Activated CD8-positive, alpha-beta memory T cell treated with anti-CD3 and anti-CD28 coated beads for 36 hours (primary cell): Measurements from ENCODE around the gene AIP. TPM values are rescaled to one million over a fixed set of nuclear protein-coding genes. Genes with fewer than 3 reads are reported as not detected.

Experiments used
- CTCF ChIA-PET: fragments of 350-600 bp; sonication (Branson Sonifier 250); formaldehyde crosslinking; loops from one replicate; lab custom pipeline; 2021; ENCODE audit warnings: antibody characterized with exemption; lab: Charles Lee
- POLR2A ChIA-PET: fragments of 350-600 bp; sonication (Branson Sonifier 250); formaldehyde crosslinking; loops from one replicate; lab custom pipeline; 2021; ENCODE audit warnings: antibody characterized with exemption; lab: Charles Lee
- total RNA-seq, 2 experiments: library from RNA; stranded (reverse); gene quantifications; one replicate each; pipeline ENCODE4 v1.2.3, GENCODE V29; 2021

The AIP gene
- total RNA-seq, 2 experiments from 2014 or later = 154 to 159 TPM

DNA sequence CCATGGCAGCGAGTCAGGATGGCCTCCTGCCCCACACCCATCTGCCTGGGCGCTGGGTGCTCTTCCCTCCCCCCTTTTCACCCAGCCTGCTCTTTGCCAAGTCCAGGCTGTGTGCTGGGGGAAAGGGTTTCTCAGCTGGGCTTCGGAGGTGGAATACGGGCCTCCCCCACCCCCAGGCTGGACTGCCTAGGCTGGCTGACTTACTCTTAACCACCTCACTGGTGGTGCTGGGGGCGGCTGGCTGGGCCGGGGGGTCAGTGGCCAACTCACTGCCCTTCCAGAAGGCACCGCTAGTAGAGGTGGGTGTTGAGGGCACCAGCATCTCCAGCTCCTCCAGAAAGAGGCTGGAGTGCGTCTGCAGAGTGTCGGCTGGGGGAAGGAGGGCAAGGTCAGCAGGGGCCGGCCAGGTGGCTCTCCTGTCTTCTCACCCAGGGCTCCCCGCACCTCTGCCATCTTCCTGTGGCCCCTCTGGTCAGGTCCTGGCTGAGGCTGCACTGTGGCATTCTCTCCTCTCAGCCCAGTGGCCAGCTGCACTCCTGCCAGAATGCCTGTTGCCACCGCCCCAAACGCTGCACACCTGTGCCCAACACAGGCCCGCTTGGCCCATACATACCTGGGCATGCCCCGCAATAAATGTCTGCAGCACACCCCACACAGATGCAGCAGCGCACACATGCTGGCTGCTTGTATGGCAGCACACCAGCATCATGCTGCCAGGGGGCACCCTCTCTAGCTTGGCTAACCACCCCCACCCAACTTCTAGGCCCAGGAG lies 12.6 kb downstream of the AIP start:
- CTCF ChIA-PET = no interaction called here
- POLR2A ChIA-PET = no interaction called here

- POLR2A ChIA-PET = no interaction called here
- CTCF ChIA-PET = no interaction called here
These were observed 13.3 kb downstream of the AIP start for GRCh38 chr11:67496113-67496512.

DNA sequence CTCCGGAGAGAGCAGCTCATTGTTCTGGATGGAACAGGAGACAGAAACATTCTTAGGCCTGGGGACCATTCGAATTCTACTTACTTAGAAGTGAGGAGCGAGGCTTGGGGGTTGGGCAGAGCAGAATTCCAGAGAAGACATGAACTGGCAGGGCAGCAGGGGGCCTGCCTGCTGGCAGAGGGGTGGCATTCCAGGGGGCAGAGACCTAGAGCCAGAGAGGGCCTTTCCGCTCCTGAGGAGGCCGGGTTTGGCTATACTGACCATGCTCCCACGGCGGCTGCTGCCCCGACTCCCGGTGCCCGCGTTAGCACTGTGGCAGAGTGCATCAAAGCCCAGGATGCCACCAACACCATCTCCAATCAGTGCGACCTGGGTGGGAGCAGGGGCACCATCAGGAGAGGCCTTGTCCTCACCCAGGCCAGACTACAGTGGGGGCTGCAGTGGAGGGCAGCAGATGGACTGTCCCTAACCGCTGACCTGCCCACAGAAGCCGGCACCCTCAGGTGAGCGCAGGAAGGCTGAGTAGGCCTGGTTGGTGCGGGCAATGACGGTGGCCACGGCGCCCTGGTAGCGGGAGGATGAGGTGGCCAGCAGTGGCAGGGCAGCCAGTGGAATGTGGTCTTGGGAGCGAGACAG lies 14.9 kb downstream of the AIP start:
- ChIA-PET POLR2A (no interaction called here), CTCF (no interaction called here)

GRCh38 chr11:67498544-67498972 lies 15.7 kb downstream of the AIP start:
- CTCF ChIA-PET = interaction anchor here (1.6 kb wide), 1 partner anchor 97 kb away, joined by 4 read pairs; the partner anchor contains the start of gene PPP1CA
- POLR2A ChIA-PET = no interaction called here

DNA sequence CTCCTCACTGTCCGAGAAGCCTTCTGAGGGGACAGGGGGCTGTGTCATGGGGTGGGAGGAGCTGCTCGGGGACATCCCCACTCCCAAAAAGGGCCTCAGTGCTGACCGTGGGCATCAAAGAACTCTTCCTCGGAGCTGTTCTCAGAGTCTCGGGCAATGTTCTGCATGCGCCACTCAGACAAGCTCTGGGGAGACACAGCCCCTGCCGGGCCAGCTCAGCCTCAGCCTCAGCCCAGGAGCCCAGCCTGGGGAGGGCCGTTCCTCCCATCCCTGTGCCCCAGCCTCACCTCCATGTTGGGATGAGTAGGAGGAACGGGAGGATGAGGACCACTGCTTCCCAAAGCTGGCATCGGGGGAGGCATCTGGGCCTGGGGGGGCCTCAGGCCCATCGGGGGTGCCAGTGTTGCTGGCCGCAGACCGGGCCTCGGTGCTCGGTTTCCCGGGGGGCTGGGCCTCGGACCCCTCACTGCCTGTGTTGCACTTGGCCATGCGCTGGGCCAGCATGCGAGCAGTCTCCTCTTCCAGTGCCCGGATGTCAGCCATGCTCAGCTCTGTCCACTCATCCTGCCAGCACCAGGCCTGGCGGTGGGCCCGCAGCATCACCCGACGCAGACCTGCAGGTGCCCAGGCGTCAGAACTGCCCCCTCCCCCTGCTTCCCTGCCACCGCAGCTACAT lies 17.1 kb downstream of the AIP start:
- CTCF ChIA-PET = interaction anchor here (1.1 to 1.6 kb wide), 3 partner anchors 13 to 99 kb away, joined by 4 to 5 read pairs (median 4); partner anchors contain the start of gene PPP1CA

GRCh38 chr11:67500484-67500821 lies 17.6 kb downstream of the AIP start:
- ChIA-PET CTCF (interaction anchor here (1.5 to 1.6 kb wide), 3 partner anchors 13 to 99 kb away, joined by 4 to 5 read pairs (median 4); partner anchors contain the start of genes PPP1CA and PTPRCAP), POLR2A (interaction anchor here (0.6 kb wide), 1 partner anchor 41 kb away, joined by 3 read pairs; no protein-coding TSS in a partner anchor)

More for the DNA sequence above, 17.1 kb downstream of the AIP start:
- POLR2A ChIA-PET = interaction anchor here (0.6 kb wide), 1 partner anchor 41 kb away, joined by 3 read pairs; no protein-coding TSS in a partner anchor

DNA sequence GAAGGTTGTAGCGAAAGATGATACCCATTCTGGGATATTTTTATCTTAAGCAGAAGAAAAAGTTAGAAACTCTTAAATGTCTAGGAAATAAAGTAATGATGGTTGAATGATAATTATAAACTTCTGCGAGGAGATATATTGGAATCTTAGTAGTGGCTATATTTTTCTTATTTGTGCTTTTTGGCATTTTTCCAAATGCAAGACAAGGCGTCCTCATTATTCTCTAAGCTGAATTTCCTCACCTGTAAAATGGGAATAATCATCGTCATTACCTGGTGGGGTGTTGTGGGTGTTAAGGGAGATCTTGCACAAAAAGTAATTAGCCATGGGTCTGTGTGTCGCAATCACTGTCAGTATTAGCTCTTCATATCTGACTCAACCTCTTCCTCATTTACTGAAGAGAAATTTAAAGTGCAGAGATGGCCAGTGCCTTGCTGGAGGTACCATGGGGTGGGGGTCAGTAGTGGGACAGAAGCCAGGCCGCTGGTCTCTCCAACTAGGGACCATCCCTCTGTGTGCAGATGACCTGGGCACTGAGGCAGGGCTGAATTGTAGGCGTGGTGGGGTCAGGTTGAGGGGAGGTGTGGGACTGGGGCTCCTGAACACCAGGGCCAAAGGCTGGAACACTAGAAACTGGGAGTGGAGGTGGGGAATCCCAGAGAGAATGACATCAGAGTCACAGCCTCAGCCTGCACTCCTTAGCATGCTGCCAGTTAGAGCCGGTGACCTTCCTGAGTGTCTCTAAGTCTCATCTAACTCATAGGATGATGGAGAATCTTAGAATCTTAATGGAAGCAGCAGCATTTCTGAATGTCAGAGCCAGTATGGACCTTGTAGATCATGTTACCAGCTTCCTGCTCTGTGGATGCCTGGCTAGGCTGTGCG lies 18.2 kb downstream of the AIP start:
- ChIA-PET CTCF (interaction anchor here (0.6 to 1.6 kb wide), 3 partner anchors 14 to 144 kb away, joined by 3 to 5 read pairs (median 4); partner anchors contain the start of gene PTPRCAP), POLR2A (no interaction called here)

DNA sequence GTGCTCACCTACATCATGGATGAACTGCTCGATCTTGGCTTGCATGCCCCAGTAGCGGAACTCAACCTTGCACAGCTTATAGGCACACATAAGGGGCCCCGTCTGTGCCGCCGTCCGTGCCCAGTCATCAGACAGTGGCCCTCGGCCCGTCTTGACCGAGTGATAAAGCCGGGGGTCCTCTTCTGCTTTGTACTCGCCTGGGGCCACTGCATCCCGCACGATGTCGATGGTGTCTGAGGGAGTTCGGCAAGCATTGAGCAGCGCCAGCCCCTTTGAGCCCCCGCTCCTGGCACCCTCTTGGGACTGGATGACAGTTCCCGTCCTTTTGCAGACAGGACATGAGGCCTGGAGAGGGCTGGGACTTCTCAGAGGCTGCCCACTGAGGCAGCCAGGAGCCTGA lies 19.0 kb downstream of the AIP start:
- ChIA-PET CTCF (interaction anchor here (0.6 to 1.5 kb wide), 3 partner anchors 14 to 145 kb away, joined by 3 to 4 read pairs (median 3); partner anchors contain the start of gene PTPRCAP), POLR2A (no interaction called here)

GRCh38 chr11:67502328-67502979 lies 19.6 kb downstream of the AIP start:
- ChIA-PET CTCF (interaction anchor here (0.8 kb wide), 1 partner anchor 15 kb away, joined by 3 read pairs; no protein-coding TSS in a partner anchor), POLR2A (interaction anchor here (1.1 kb wide), 1 partner anchor 18 kb away, joined by 3 read pairs; no protein-coding TSS in a partner anchor)

DNA sequence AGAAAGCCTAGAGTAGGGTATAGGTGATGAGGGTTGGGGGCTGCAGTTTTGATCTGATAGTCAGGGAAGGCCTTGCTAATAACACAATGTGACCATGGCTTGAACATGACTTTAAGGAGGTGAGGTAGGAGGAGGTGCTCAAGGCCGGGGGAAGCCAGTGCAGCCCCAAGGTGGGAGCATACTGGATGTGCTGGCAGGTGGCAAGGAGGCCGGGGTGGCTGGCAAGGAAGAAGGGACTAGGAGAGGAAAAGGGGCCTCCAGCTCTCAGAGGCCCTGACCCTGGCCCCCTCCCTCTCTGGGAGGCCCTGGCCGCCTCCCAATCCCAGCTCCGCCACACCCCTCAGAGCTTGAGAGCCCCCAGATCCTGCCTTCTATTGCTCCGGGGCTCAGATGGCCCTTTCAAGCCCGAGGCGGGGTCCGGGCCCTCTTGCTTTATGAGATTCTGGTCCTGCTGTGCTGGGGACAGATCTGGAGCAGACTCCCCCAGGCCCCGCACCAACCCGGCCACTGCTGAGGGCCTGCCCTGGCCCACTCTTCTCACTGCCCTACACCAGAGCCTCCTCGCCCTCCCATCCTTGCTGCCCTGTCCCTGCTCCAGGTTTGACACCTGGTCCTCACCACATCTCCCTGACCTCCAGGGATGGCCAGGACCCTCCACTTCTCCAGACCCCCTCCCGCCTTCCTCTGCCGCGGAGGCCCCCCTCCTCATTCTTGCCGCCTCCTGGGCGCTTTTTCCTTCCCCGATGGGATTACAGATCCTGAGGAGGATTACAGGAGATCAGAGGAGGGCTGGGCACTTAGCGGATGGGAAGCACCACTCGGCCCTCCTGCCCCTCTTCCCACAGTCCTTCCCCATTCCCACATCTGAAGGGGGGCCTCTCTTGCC lies 20.5 kb downstream of the AIP start:
- ChIA-PET CTCF (interaction anchor here (0.6 kb wide), 1 partner anchor 159 kb away, joined by 3 read pairs; no protein-coding TSS in a partner anchor), POLR2A (interaction anchor here (1.1 kb wide), 1 partner anchor 19 kb away, joined by 3 read pairs; no protein-coding TSS in a partner anchor)

- CTCF ChIA-PET = interaction anchor here (1.7 kb wide), 1 partner anchor 39 kb away, joined by 5 read pairs; no protein-coding TSS in a partner anchor
- POLR2A ChIA-PET = interaction anchor here (1.3 to 2.0 kb wide), 2 partner anchors 14 to 103 kb away, joined by 3 to 6 read pairs; partner anchors contain the start of gene PPP1CA
These were observed 21.5 kb downstream of the AIP start for GRCh38 chr11:67504005-67504949.

DNA sequence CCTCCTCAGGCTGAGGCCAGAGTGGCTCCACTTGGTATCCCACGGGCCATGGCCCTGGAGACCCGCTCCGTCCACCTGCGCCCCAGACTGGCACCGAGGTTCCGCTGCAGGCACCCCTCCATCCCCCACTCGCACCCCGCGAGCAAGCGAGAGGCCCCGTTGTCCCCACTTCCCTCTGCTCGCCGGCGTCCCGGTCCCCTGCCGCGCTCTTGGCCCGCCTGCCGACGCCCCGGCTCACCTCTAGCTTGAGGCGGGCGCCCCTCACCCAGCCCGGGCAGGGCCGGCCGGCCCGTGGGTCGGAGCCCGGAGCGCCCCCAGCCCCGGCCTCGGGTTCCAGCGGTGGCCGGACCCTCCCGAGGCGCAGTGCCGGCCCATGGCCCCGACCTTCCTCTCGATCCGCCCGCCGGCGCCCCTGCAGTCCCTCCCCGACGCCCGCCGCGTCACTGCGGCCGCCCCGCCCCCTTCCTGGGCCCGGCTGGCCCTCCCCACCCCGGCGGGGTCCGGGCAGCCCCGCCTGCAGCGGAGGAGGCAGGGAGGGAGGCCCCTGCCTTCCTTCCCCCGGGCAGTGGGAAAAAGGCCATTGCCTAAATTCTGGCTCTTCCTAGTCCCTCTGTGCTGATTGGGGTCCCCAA lies 22.2 kb downstream of the AIP start, which contains the start of gene PITPNM1:
Gene PITPNM1 (minus strand): TSS at position 414 of the 632 bp plus-strand sequence. CDS start 1,183 bp downstream, outside the sequence.
- ChIA-PET CTCF (interaction anchor here (0.7 to 1.7 kb wide), 7 partner anchors 16 to 104 kb away, joined by 3 to 10 read pairs (median 4); partner anchors contain the start of genes PPP1CA and PTPRCAP), POLR2A (interaction anchor here (1.1 to 2.0 kb wide), 3 partner anchors 14 to 104 kb away, joined by 3 to 6 read pairs (median 3); partner anchors contain the start of gene PPP1CA)

- CTCF ChIA-PET = interaction anchor here (0.7 to 1.7 kb wide), 8 partner anchors 17 to 105 kb away, joined by 3 to 10 read pairs (median 4); partner anchors contain the start of genes PPP1CA and PTPRCAP
- POLR2A ChIA-PET = interaction anchor here (1.0 to 2.0 kb wide), 4 partner anchors 15 to 104 kb away, joined by 3 to 6 read pairs (median 3); partner anchors contain the start of gene PPP1CA
These were observed 23.0 kb downstream of the AIP start for GRCh38 chr11:67505605-67506396.
